DOHH2 (cell line): Measurements from ENCODE around the gene CNGB1.

ENCODE experiments used
- H3F3A ChIP-seq: fragments of 200-600 bp; sonication (generic), shearing (Covaris generic); 2 replicates; pipeline ENCODE4 v1.6.0; 2016; ENCODE audit warnings: antibody characterized with exemption, mild to moderate bottlenecking; ENCODE audit not compliant: control insufficient read depth, insufficient read depth
- H3K27ac ChIP-seq: fragments of 200-600 bp; sonication (generic); 2 replicates; pipeline ENCODE4 v1.5.1; 2014; ENCODE audit warnings: low read depth, mild to moderate bottlenecking, low read length, moderate library complexity
- H3K27me3 ChIP-seq: fragments of 200-600 bp; sonication (generic); 2 replicates; pipeline ENCODE4 v1.6.1; 2014; ENCODE audit warnings: mild to moderate bottlenecking, low read length, mixed read lengths; ENCODE audit not compliant: control insufficient read depth
- H3K36me3 ChIP-seq: fragments of 200-600 bp; sonication (generic); 2 replicates; pipeline ENCODE4 v1.6.1; 2014; ENCODE audit warnings: mild to moderate bottlenecking, low read length, moderate library complexity, mixed read lengths; ENCODE audit not compliant: control insufficient read depth
- H3K4me1 ChIP-seq: fragments of 200-600 bp; sonication (generic); 2 replicates; pipeline ENCODE4 v1.6.1; 2014; ENCODE audit warnings: mild to moderate bottlenecking, low read length, mixed read lengths; ENCODE audit not compliant: control insufficient read depth
- H3K4me2 ChIP-seq: fragments of 200-600 bp; sonication (generic); 2 replicates; pipeline ENCODE4 v1.6.0; 2014; ENCODE audit warnings: mild to moderate bottlenecking, low read length, moderate library complexity
- H3K4me3 ChIP-seq: fragments of 200-600 bp; sonication (generic); 2 replicates; pipeline ENCODE4 v1.5.1; 2014; ENCODE audit warnings: mild to moderate bottlenecking, low read length, mixed read lengths
- H3K79me2 ChIP-seq: fragments of 200-600 bp; sonication (generic); 2 replicates; pipeline ENCODE4 v1.6.1; 2014; ENCODE audit warnings: mild to moderate bottlenecking, low read length, mixed read lengths; ENCODE audit not compliant: control insufficient read depth
- H3K9me2 ChIP-seq: fragments of 200-600 bp; sonication (generic); replicated peaks from 2 replicates; pipeline ENCODE4 v1.6.1; 2014; ENCODE audit warnings: mild to moderate bottlenecking, low read length, mixed read lengths; ENCODE audit not compliant: control insufficient read depth
- H3K9me3 ChIP-seq: fragments of 200-600 bp; sonication (generic); 2 replicates; pipeline ENCODE4 v1.6.1; 2014; ENCODE audit warnings: antibody characterized with exemption, low read length, mixed read lengths; ENCODE audit not compliant: control insufficient read depth, insufficient read depth
- H4K20me1 ChIP-seq: fragments of 200-600 bp; sonication (generic); 2 replicates; pipeline ENCODE4 v1.6.0; 2014; ENCODE audit warnings: low read depth, mild to moderate bottlenecking, antibody characterized with exemption, low read length, moderate library complexity; ENCODE audit not compliant: control insufficient read depth, insufficient read depth
- EZH2phosphoT487 ChIP-seq: fragments of 200-600 bp; sonication (generic); IDR thresholded peaks from 2 replicates; pipeline ENCODE4 v1.6.1; 2017; ENCODE audit warnings: borderline replicate concordance, mild to moderate bottlenecking, antibody characterized with exemption, low read length, moderate library complexity, mixed read lengths
- TF ChIP-seq, protein P1 (sequence below): fragments of 200-600 bp; sonication (generic); IDR thresholded peaks from one replicate; pipeline ENCODE4 v1.5.1; 2014; ENCODE audit warnings: antibody characterized with exemption, mild to moderate bottlenecking, low read depth, low read length; ENCODE audit not compliant: poor library complexity, severe bottlenecking

The CNGB1 gene

GRCh38 chr16:57955572-57956188, 15.2 kb downstream of the CNGB1 start:
- TF ChIP-seq, protein P1, sequence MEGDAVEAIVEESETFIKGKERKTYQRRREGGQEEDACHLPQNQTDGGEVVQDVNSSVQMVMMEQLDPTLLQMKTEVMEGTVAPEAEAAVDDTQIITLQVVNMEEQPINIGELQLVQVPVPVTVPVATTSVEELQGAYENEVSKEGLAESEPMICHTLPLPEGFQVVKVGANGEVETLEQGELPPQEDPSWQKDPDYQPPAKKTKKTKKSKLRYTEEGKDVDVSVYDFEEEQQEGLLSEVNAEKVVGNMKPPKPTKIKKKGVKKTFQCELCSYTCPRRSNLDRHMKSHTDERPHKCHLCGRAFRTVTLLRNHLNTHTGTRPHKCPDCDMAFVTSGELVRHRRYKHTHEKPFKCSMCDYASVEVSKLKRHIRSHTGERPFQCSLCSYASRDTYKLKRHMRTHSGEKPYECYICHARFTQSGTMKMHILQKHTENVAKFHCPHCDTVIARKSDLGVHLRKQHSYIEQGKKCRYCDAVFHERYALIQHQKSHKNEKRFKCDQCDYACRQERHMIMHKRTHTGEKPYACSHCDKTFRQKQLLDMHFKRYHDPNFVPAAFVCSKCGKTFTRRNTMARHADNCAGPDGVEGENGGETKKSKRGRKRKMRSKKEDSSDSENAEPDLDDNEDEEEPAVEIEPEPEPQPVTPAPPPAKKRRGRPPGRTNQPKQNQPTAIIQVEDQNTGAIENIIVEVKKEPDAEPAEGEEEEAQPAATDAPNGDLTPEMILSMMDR, result no peak
- no peak for TF ChIP-seq EZH2phosphoT487
- Histone ChIP-seq H3K36me3 (no peaks in the 10 kb centered on the region), H3K27me3 (no peaks in the 10 kb centered on the region), H3K79me2 (no peaks in the 10 kb centered on the region), H3K4me3 (no peak overlapping the region), H3K9me2 (no peaks in the 10 kb centered on the region), H3K4me1 (no peaks in the 10 kb centered on the region), H3F3A (no peaks in the 10 kb centered on the region), H4K20me1 (no peaks in the 10 kb centered on the region), H3K4me2 (no peak overlapping the region), H3K27ac (no peak overlapping the region), H3K9me3 (no peaks in the 10 kb centered on the region)

GRCh38 chr16:57953857-57954256, 17.1 kb downstream of the CNGB1 start:
- no peak overlapping the region for H3K27ac ChIP-seq
- no peaks in the 10 kb centered on the region for H3K27me3 ChIP-seq
- H3K9me3 ChIP-seq, result no peaks in the 10 kb centered on the region
- H4K20me1 ChIP-seq, result no peaks in the 10 kb centered on the region
- H3K4me3 ChIP-seq, result no peak overlapping the region
- no peak overlapping the region for H3K4me2 ChIP-seq
- no peak for TF ChIP-seq EZH2phosphoT487
- TF ChIP-seq, protein P1, result no peak
- no peaks in the 10 kb centered on the region for H3K9me2 ChIP-seq
- no peaks in the 10 kb centered on the region for H3K36me3 ChIP-seq
- H3K4me1 ChIP-seq, result no peaks in the 10 kb centered on the region
- no peaks in the 10 kb centered on the region for H3K79me2 ChIP-seq
- H3F3A ChIP-seq, result no peaks in the 10 kb centered on the region

DNA sequence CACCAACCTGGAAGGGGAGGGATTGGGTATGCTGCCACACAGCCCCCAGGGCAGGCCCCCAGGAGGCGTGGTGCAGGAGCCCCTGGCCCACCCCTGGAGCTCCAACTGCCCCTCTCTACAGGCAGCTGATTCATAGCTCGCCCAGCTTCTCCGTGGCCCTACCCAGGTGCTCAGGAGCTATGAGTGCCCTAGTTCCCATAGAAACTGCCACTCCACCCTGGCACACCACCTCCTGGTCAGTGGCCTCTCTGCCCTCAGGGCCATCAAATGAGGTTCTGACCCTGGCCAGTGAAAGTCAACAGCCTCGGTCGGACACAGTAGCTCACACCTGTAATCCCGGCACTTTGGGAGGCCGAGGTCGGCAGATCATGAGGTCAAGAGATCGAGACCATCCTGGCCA, 18.0 kb downstream of the CNGB1 start:
- Histone ChIP-seq H3K27ac (no peak overlapping the region), H3K4me3 (no peak overlapping the region), H3K36me3 (no peaks in the 10 kb centered on the region), H4K20me1 (no peaks in the 10 kb centered on the region), H3F3A (no peaks in the 10 kb centered on the region), H3K79me2 (no peaks in the 10 kb centered on the region), H3K9me2 (no peaks in the 10 kb centered on the region), H3K27me3 (no peaks in the 10 kb centered on the region), H3K9me3 (no peaks in the 10 kb centered on the region), H3K4me2 (no peak overlapping the region), H3K4me1 (no peaks in the 10 kb centered on the region)
- TF ChIP-seq EZH2phosphoT487, result no peak
- TF ChIP-seq, protein P1, result no peak
